C4-2B (cell line): ENCODE data around the gene TNFRSF1B.

Experiments used
- H3K27ac ChIP-seq: fragments of 450-650 bp; 2 replicates; pipeline ENCODE4 v1.5.1; 2017
- ZFX ChIP-seq: fragments of 450-650 bp; IDR thresholded peaks from 2 replicates; pipeline ENCODE4 v1.6.1; 2017
- TF ChIP-seq, protein P1 (sequence below): fragments of 450-650 bp; conservative IDR thresholded peaks from 2 replicates; pipeline ENCODE4 v1.5.1; 2017; ENCODE audit warnings: mild to moderate bottlenecking

The TNFRSF1B gene

DNA sequence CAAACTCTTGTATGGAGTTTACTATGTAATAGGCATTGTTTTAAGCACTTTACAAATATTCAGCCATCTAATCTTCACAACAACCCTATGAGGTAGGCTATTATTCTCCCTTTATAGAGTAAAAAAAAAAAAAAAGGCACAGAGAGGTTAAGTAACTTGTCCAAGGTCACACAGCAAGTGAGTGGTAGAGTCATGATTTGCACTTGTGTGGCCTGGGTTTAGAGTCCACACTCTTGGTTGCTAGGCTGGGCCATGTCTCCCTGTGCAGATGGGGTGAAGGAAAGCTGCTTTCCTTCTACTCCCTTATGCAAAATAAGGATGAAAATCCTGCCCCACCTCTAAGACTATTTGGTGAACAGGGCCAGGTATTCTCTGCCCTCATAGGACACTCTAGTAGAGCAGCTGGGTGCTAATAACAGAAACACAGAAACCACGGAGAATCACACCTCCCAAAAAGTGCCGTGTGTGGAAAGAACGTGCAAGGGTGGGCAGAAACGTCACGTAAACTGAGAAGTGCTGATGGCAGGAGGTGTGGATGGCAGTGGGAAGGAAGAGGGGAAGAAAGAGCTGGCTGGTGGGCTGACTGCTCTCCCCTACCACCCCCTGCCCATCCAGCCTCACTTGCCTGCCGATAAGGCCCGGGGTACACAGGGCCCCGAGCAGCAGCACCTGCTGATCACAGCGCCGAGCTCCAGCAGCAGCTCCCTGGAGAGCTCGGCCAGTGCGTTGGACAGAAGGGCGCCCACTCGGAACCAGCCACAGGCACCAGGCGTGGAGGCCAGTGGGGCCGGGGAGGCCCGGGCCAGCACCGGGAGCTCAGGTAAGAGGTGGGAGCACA lies 34.8 kb downstream of the TNFRSF1B start:
- no peak for TF ChIP-seq ZFX
- TF ChIP-seq, protein P1, sequence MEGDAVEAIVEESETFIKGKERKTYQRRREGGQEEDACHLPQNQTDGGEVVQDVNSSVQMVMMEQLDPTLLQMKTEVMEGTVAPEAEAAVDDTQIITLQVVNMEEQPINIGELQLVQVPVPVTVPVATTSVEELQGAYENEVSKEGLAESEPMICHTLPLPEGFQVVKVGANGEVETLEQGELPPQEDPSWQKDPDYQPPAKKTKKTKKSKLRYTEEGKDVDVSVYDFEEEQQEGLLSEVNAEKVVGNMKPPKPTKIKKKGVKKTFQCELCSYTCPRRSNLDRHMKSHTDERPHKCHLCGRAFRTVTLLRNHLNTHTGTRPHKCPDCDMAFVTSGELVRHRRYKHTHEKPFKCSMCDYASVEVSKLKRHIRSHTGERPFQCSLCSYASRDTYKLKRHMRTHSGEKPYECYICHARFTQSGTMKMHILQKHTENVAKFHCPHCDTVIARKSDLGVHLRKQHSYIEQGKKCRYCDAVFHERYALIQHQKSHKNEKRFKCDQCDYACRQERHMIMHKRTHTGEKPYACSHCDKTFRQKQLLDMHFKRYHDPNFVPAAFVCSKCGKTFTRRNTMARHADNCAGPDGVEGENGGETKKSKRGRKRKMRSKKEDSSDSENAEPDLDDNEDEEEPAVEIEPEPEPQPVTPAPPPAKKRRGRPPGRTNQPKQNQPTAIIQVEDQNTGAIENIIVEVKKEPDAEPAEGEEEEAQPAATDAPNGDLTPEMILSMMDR = no peak

DNA sequence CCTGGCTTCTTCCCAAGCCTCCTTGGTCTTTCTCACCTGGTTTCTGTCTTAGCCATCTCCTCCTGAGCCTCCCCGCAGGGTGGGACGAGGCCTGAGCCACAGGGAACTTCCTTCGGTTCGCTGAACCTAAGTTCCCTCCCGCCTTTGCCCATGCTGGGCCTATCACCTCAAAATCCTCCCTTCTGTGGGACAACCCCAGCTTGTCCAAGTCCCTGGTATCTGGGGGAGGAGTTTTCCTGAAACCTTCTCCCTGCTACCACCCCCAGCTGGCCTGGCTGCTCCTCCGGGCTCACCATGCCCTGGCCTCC lies 35.4 kb downstream of the TNFRSF1B start:
- TF ChIP-seq, protein P1 = no peak
- no peak for TF ChIP-seq ZFX
- no peak overlapping the region for H3K27ac ChIP-seq

More for the DNA sequence above, 34.8 kb downstream of the TNFRSF1B start:
- H3K27ac ChIP-seq = no peak overlapping the region

DNA sequence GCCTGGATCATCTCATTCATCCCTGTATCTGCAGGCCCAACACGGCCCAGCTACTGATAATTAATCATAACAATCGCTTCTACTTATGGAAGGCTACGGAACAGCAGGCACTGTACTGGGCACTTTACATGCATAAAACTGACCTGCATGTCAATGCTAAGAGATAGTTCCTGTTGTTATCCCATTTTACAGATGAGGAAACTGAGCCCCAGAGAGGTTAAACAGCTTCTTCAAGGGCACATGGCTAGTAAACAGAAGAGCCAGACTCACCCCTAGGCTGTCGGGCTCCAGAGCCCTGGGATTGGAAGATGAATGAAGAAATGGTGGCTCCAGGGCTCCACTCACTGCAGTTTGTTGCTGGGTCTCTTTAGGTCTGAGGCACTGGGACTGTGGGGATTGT lies 35.8 kb downstream of the TNFRSF1B start:
- TF ChIP-seq, protein P1 = no peak

DNA sequence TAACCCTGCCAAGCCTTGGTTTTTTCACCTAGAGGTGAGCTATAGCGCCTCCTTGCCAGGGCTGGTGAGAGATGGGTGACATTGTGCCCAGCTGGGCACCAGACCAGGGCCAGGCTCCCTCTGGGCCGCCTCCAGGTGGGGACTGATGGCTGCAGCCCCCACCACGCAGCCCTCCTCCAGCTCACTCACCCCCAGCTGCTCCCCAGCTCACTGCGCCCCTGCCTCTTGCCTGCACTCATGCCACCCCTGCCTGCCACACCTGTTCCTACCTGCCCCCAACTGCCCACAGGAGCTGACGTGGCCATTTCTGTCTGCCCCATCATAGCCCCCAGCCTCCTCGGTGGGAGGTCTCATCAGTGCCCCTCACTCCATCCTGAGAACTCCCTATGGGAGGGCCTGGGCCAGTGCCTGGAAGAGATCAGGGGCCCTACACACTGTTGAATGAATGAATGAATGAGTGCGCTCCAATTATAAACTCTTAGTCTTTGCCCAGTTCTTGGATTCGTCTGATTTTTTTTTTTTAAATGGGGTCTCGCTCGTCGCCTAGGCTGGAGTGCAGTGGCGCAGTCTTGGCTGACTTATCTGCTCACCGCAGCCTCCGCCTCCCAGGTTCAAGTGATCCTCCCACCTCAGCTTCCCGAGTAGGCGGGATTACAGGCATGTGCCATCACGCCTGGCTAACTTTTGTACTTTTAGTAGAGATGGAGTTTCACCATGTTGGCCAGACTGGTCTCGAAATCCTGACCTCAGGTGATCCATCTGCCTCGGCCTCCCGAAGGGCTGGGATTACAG lies 36.6 kb downstream of the TNFRSF1B start:
- TF ChIP-seq, protein P1 = no peak
- TF ChIP-seq ZFX = no peak
- H3K27ac ChIP-seq = no peak overlapping the region

More for the DNA sequence above, 35.8 kb downstream of the TNFRSF1B start:
- no peak overlapping the region for H3K27ac ChIP-seq

GRCh38 chr1:12204140-12204539 lies 37.3 kb downstream of the TNFRSF1B start:
- no peak overlapping the region for H3K27ac ChIP-seq
- TF ChIP-seq, protein P1 = no peak
- no peak for TF ChIP-seq ZFX

GRCh38 chr1:12204754-12205658 lies 38.2 kb downstream of the TNFRSF1B start:
- H3K27ac ChIP-seq = no peak overlapping the region
- TF ChIP-seq, protein P1 = no peak
- TF ChIP-seq ZFX = no peak
